ENCODE results near the gene CNIH2. TPM values are rescaled to one million over a fixed set of nuclear protein-coding genes. Genes with fewer than 3 reads are reported as not detected.

CNIH2 gene
- total and polyA plus RNA-seq, 2 of the 8 experiments (the other 6 are each of a cell fraction or from before 2014, with no cell fraction given): 12.5 to 15.8 TPM

- TF ChIP-seq CHD7 (IDR thresholded peaks at IDR 0.05; ENCODE audit: insufficient replicate concordance, low read length) (no peak), GTF2F1 (IDR thresholded peaks at IDR 0.05; ENCODE audit: borderline replicate concordance, low read depth, low read length) (no peak), SP1 (IDR thresholded peaks at IDR 0.05; ENCODE audit: low read depth, low read length) (no peak), RXRA (IDR thresholded peaks at IDR 0.05; ENCODE audit: insufficient read depth, low read depth, low read length) (no peak), TBP (IDR thresholded peaks at IDR 0.05; ENCODE audit: low read depth, low read length) (no peak)
Measured at GRCh38 chr11:66317322-66317722, 39.3 kb downstream of the CNIH2 start (continued).

Measured in H1 (cell line).